Measurements from ENCODE around the gene MOSPD3. TPM values are rescaled to one million over a fixed set of nuclear protein-coding genes. Genes with fewer than 3 reads are reported as not detected.

MOSPD3 gene
- total and polyA plus RNA-seq, 2 of the 13 experiments (the other 11 are each of a cell fraction or from before 2014, with no cell fraction given), result 7.6 to 8.8 TPM

DNA sequence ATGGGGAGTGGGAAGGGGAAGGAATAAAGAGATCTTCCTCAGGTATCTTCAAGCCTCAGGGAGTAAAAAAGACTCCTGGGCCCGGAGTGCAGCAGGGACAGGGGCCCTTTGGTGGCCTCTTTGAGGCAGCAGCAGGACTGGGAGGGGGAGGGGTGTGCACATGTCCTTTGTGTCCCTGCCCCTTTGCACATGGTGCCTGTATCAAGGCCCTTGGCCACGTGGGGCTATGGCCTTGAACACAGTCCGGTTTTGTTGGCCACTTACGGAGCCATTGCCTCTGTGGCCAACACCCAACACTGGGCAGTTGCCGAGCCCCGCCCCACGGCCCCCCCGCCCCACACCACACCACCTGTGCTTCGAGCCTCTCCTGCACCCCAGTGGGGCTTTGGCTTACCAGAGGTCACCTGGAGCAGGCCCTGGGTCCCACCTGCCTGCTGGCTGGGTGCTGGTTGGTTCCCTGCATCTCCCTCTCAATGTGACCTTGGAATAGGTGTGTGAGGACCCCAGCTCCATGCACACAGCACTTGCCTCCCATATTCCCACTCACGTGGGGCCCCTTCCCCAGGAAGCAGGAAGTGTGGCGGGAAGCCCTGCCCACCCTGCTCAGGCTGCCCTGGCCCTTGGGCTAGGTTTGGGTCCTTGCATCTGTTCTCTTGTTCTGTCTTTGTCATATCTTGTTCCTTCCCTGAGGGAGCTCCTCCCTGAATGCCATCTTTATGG, 44.0 kb upstream of the MOSPD3 start (continued):
- TF ChIP-seq ZNF512 (CRISPR knock-in tag; IDR thresholded peaks at IDR 0.05), result no peak; the same call in 1 of the 2 replicates
- no peak for TF ChIP-seq TCF7L2 (IDR thresholded peaks at IDR 0.05; ENCODE audit: low read depth, low read length)
- no peak for TF ChIP-seq ZNF124 (CRISPR knock-in tag; IDR thresholded peaks at IDR 0.05)
- TF ChIP-seq ZNF616 (CRISPR knock-in tag; IDR thresholded peaks at IDR 0.05; ENCODE audit: low read depth), result no peak
- TF ChIP-seq RFX3 (CRISPR knock-in tag; IDR thresholded peaks at IDR 0.05), result no peak
- TF ChIP-seq ZNF225 (CRISPR knock-in tag; IDR thresholded peaks at IDR 0.05), result no peak
- TF ChIP-seq ZNF614 (CRISPR knock-in tag; IDR thresholded peaks at IDR 0.05; ENCODE audit: borderline replicate concordance), result peak; percentile 47; the same call in 1 of the 2 replicates
- peak; percentile 56 for TF ChIP-seq GATAD2A (CRISPR knock-in tag; IDR thresholded peaks at IDR 0.05)
- TF ChIP-seq ZNF513 (CRISPR knock-in tag; conservative IDR thresholded peaks at IDR 0.05), result peak; percentile 94; the same call in 1 of the 2 replicates
- TF ChIP-seq KDM1A (CRISPR knock-in tag; IDR thresholded peaks at IDR 0.05), result no peak
- peak; percentile 79; the same call in 1 of the 2 replicates for TF ChIP-seq ZNF136 (CRISPR knock-in tag; IDR thresholded peaks at IDR 0.05; ENCODE audit: low read depth)
- TF ChIP-seq SOX13 (IDR thresholded peaks at IDR 0.05), result peak; percentile 68; the same call in 1 of the 2 replicates
- TF ChIP-seq SOX13 (CRISPR knock-in tag; conservative IDR thresholded peaks at IDR 0.05 in 1 of 2, IDR thresholded peaks at IDR 0.05 in 1 of 2), result peak in 1 of 2 experiments; percentile 76; a peak in 2 of 4 replicates
- no peak; the same call in 1 of the 2 replicates for TF ChIP-seq ZNF451 (CRISPR knock-in tag; IDR thresholded peaks at IDR 0.05)
- peak; percentile 74 for TF ChIP-seq ZNF83 (CRISPR knock-in tag; IDR thresholded peaks at IDR 0.05; ENCODE audit: borderline replicate concordance)
- no peak; the same call in 1 of the 2 replicates for TF ChIP-seq ZNF329 (CRISPR knock-in tag; IDR thresholded peaks at IDR 0.05; ENCODE audit: low read depth)
- peak; percentile 73; the same call in 1 of the 2 replicates for TF ChIP-seq BRCA1 (CRISPR knock-in tag; IDR thresholded peaks at IDR 0.05)
- no peak for TF ChIP-seq CAMTA2 (CRISPR knock-in tag; IDR thresholded peaks at IDR 0.05; ENCODE audit: borderline replicate concordance)
- peak; percentile 58 for TF ChIP-seq YY1 (IDR thresholded peaks at IDR 0.05; ENCODE audit: insufficient read depth, insufficient replicate concordance, low read depth, low read length)
- TF ChIP-seq, protein P1, sequence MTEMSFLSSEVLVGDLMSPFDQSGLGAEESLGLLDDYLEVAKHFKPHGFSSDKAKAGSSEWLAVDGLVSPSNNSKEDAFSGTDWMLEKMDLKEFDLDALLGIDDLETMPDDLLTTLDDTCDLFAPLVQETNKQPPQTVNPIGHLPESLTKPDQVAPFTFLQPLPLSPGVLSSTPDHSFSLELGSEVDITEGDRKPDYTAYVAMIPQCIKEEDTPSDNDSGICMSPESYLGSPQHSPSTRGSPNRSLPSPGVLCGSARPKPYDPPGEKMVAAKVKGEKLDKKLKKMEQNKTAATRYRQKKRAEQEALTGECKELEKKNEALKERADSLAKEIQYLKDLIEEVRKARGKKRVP (CRISPR knock-in tag; IDR thresholded peaks at IDR 0.05), result peak in 1 of 2 experiments; percentile 23; a peak in 1 of 4 replicates
- TF ChIP-seq ZSCAN21 (CRISPR knock-in tag; IDR thresholded peaks at IDR 0.05; ENCODE audit: borderline replicate concordance), result peak; percentile 44; the same call in 1 of the 2 replicates
- TF ChIP-seq, protein P2, sequence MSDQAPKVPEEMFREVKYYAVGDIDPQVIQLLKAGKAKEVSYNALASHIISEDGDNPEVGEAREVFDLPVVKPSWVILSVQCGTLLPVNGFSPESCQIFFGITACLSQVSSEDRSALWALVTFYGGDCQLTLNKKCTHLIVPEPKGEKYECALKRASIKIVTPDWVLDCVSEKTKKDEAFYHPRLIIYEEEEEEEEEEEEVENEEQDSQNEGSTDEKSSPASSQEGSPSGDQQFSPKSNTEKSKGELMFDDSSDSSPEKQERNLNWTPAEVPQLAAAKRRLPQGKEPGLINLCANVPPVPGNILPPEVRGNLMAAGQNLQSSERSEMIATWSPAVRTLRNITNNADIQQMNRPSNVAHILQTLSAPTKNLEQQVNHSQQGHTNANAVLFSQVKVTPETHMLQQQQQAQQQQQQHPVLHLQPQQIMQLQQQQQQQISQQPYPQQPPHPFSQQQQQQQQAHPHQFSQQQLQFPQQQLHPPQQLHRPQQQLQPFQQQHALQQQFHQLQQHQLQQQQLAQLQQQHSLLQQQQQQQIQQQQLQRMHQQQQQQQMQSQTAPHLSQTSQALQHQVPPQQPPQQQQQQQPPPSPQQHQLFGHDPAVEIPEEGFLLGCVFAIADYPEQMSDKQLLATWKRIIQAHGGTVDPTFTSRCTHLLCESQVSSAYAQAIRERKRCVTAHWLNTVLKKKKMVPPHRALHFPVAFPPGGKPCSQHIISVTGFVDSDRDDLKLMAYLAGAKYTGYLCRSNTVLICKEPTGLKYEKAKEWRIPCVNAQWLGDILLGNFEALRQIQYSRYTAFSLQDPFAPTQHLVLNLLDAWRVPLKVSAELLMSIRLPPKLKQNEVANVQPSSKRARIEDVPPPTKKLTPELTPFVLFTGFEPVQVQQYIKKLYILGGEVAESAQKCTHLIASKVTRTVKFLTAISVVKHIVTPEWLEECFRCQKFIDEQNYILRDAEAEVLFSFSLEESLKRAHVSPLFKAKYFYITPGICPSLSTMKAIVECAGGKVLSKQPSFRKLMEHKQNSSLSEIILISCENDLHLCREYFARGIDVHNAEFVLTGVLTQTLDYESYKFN (CRISPR knock-in tag; conservative IDR thresholded peaks at IDR 0.05), result peak; percentile 89
